HEK293T (cell line): ENCODE data around the gene TRDMT1.

Experiments used
- BHLHE40 ChIP-seq: fragments of 450-650 bp; IDR thresholded peaks from 2 replicates; pipeline ENCODE4 v1.6.1; 2016; ENCODE audit warnings: mild to moderate bottlenecking, moderate library complexity, borderline replicate concordance
- FOXA1 ChIP-seq: fragments of 450-650 bp; IDR thresholded peaks from 2 replicates; pipeline ENCODE4 v1.6.1; 2016; ENCODE audit warnings: mild to moderate bottlenecking
- HDGF ChIP-seq: fragments of 450-650 bp; IDR thresholded peaks from 2 replicates; pipeline ENCODE4 v1.6.1; 2017; ENCODE audit warnings: antibody characterized with exemption, borderline replicate concordance
- L3MBTL2 ChIP-seq: fragments of 450-650 bp; conservative IDR thresholded peaks from 2 replicates; pipeline ENCODE4 v1.6.1; 2016; ENCODE audit warnings: mild to moderate bottlenecking
- NFRKB ChIP-seq: fragments of 450-650 bp; IDR thresholded peaks from 2 replicates; pipeline ENCODE4 v1.6.1; 2016; ENCODE audit warnings: mild to moderate bottlenecking, moderate library complexity
- TARDBP ChIP-seq: fragments of 450-650 bp; IDR thresholded peaks from 2 replicates; pipeline ENCODE4 v1.6.1; 2016
- ZNF384 ChIP-seq: fragments of 450-650 bp; IDR thresholded peaks from 2 replicates; pipeline ENCODE4 v1.6.1; 2016

DNA sequence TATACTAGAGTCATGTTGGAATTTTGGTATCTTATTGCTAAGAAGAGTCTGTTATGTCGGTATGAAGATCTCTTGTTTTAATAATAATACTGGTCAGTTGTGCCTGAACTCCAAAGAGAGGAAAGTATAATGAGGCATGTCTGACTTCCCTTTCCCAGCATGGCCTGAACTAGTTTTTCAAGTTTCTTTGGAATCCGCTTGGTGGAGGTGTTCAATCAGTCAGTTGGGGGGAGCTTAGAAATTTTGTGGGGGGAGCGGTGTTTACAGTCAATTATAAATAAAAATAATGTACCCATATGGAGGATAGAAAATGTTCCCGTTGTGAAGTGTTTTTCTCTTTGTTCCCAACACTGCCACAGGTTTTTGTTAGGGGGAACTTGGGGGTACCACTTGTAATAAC, 1.5 kb upstream of the TRDMT1 start:
- TF ChIP-seq BHLHE40 (no peak), TARDBP (no peak), NFRKB (no peak), HDGF (no peak), ZNF384 (no peak), FOXA1 (no peak), L3MBTL2 (no peak)
